ENCODE measurements around the gene TNFAIP8L1.
"Not testable (repeated sequence)": the region's sequence is repeated elsewhere in the genome, so short reads cannot be mapped to it uniquely, and the experiment has no call there.

TNFAIP8L1 gene

GRCh38 chr19:4678881-4679790 is 39.8 kb downstream of the TNFAIP8L1 start:
- no peak for DNase-seq (ENCODE audit: low read depth, low spot score)

- not testable (repeated sequence) for DNase-seq (ENCODE audit: low read depth, low spot score)
Measured at GRCh38 chr19:4680021-4680420, 40.7 kb downstream of the TNFAIP8L1 start.

DNA sequence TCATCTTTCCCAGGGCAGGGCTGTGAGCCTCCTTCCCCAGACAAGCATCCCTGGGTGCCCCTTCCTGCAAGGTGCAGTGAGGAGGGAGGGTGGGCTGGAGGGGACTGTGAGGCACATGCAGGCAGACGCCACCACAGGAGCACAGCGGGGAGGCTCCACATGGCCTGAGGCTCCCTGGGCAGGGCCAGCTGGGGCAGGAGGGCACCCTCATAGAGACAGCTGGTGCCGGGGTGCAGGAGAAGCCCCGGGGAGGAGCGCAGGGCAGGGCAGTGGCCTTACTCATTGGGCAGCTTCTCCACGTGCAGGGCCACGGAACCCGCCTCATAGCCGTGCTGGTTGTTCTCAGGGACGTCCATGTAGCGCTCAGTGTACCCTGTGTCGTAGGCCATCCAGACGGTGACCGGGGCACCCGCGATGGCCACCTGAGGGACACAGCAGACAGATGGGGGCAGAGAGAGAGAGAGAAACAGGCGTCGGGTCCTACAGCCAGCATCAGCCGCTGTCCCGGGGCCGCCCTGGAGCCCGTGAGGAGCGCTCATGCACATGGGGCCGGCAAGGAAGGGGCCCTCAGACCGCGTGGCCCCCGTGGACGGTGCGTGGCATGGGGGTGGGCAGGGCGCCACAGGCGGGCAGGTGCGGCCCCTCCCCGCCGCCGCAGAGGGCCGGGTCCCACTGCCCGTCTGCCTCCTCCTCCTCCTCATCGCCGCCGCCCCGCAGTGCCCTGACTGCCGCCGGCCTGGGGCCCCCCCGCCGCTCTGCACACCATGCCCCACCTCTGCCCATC is 43.3 kb downstream of the TNFAIP8L1 start:
- DNase-seq (ENCODE audit: low read depth, low spot score), result no peak

- no peak for DNase-seq (ENCODE audit: low read depth, low spot score)
Measured at GRCh38 chr19:4684312-4685095, 45.2 kb downstream of the TNFAIP8L1 start.

DNA sequence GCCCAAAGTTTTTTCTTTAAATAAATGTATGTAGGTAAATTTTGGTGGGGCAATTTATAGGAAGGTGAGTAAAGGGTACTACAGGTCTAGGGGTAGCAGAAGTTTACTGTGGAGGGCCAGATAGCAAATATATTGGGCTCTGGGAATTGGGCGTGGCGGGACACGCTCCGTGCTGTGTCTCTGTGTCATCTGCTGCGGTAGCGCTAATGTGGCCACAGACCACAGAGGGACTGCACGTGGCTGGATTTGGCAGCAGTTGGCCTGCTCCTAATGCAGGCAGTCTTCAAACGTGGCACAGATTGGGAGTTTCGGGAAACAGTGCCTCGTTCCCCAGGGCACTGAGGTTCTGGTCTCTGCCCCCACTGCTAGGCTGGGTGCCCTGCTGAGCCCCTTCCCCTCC is 47.4 kb downstream of the TNFAIP8L1 start:
- DNase-seq (ENCODE audit: low read depth, low spot score), result no peak

DNA sequence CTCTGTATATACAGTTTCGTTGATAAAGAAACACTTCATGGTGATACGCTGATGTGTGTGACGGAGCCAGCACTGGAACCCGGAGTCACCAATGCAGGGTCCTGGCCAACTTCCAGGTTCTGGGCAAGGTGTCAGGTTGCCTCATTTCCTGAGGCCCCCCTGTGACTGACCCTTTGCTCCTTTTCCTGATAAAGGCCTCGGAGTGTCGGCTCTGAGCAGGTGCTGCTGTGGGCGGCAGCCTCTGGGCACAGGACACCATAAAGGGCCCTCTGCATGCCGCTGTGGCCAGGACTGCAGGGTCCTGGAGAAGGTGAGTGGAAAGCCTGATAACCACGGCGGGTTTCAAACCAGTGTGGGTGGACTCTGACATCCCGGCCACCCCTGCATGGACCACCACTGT is 48.1 kb downstream of the TNFAIP8L1 start:
- DNase-seq (ENCODE audit: low read depth, low spot score), result no peak

DNA sequence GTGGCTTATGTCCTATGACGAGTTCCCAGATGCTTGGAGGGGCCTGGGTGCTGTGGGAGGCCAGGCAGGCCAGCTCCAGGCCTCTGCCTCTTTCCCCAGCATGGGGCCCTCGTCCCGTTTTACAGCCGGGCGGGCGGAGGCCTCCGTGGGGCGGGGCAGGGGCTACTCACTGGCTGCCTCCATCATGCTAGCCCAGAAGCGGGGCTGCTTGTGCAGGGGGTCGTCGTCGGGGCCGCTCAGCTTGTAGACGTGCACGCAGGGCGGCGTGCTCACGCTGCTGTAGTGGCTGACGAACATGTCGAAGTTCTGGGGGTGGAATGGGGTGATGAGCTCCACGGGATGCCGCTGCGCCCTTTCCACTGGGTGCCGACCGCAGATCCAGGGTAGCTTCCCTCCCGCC is 49.3 kb downstream of the TNFAIP8L1 start:
- no peak for DNase-seq (ENCODE audit: low read depth, low spot score)

DNA sequence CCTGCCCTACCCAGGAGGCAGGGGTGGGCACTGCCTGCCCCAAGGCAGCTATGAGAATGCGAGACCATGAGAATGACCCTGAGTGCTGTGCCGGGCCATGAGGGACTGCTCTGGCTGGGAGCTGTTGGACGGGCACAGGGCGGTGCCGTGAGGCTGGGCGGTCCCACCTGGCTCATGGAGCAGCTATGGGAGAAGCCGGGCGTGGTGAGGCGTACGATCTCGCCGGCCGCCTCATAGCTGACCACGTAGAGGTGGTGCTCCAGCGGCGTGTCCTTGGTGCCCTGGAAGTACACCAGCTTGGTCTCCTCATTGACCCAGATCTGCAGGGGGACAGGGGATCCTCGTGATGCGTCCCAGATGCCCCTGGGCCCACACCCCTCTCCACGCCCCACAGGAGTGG is 50.1 kb downstream of the TNFAIP8L1 start:
- DNase-seq (ENCODE audit: low read depth, low spot score), result no peak

DNA sequence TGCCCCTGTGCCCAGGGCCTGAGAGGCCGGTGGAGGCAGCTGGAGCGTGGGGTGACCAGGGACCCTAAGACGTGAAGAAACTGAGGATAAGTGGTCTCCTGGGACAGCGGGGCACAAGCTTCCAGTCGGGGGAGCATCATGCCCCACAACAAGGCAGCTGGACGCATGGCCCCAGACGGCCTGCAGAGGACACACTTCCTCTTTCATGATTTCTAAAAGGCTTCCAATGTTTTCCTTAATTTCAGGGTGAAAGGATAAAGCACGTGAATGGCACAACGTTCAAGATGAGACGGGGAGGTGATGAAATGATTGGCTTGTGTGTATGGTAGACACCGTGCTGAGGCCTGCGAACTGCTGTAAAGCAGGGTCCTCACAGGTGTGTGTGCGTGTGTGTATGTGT is 51.0 kb downstream of the TNFAIP8L1 start:
- no peak for DNase-seq (ENCODE audit: low read depth, low spot score)

DNA sequence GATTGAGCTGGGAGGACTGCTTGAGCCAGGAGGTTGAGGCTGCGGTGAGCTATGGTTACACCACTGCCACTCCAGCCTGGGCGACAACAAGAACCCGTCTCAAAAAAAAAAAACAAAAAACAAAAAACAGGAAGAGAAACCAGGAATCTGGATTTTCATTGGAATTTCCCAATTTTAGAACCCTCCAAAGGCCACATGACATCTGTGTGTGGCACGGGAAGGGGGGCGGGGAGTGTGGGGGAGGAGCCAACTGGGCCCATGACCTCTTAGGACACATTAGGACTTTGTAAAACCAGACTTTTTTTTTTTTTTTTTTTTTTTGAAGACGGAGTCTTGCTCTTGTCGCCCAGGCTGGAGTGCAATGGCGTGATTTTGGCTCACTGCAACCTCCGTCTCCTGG is 52.1 kb downstream of the TNFAIP8L1 start:
- no peak for DNase-seq (ENCODE audit: low read depth, low spot score)

GRCh38 chr19:4692251-4693077 is 53.1 kb downstream of the TNFAIP8L1 start:
- no peak for DNase-seq (ENCODE audit: low read depth, low spot score)

DNA sequence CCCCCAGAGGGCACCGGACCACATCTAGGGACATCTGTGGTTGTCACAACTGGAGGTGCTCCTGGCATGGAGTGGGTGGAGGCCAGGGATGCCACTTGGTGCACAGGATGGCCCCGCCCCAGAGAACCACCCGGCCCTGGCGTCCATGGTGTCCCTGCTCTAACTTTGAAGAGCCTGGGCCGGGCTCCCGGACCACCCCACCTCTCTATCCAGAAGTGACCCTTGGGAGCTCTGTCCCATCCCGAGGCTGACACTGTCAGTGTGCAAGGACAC is 53.7 kb downstream of the TNFAIP8L1 start:
- no peak for DNase-seq (ENCODE audit: low read depth, low spot score)

- DNase-seq (ENCODE audit: low read depth, low spot score), result no peak
Measured at GRCh38 chr19:4693471-4694121, 54.3 kb downstream of the TNFAIP8L1 start.

- DNase-seq (ENCODE audit: low read depth, low spot score), result no peak
Measured at GRCh38 chr19:4694211-4694987, 55.1 kb downstream of the TNFAIP8L1 start.

GRCh38 chr19:4695224-4695731 is 56.0 kb downstream of the TNFAIP8L1 start:
- no peak for DNase-seq (ENCODE audit: low read depth, low spot score)

- DNase-seq (ENCODE audit: low read depth, low spot score), result no peak
Measured at GRCh38 chr19:4697304-4697703, 58.0 kb downstream of the TNFAIP8L1 start.

GRCh38 chr19:4699826-4700692 is 60.7 kb downstream of the TNFAIP8L1 start:
- DNase-seq (ENCODE audit: low read depth, low spot score), result no peak

DNA sequence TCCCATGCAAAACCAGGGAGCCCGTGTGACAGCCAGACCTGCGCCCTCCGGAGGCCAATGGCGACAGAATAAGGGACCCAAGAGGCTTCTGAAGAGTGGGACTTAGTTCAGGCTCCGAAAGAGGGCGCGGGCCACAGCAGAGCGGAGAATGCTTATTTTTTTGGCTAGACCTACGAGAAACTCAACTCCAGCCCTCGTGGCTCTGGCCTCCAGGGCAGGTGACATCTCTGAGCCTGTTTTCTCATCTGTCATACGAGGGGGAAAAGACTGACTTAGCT is 61.3 kb downstream of the TNFAIP8L1 start:
- no peak for DNase-seq (ENCODE audit: low read depth, low spot score)

- no peak for DNase-seq (ENCODE audit: low read depth, low spot score)
Measured at GRCh38 chr19:4701557-4701956, 62.2 kb downstream of the TNFAIP8L1 start.

Measured in activated naive CD8-positive, alpha-beta T cell treated with anti-CD3 and anti-CD28 coated beads, Interleukin-2, amount 50 U/mL, for 16 hours (primary cell).